ENCODE measurements around the gene SCYGR5.
"Not testable (repeated sequence)": the region's sequence is repeated elsewhere in the genome, so short reads cannot be mapped to it uniquely, and the experiment has no call there.

Gene SCYGR5

GRCh38 chr2:227666631-227667170 is at the start of gene SCYGR5:
Gene SCYGR5 (plus strand): TSS chr2:227666804. CDS start chr2:227666804, 0 bp downstream.
- H3K36me3 Mint-ChIP-seq (ENCODE audit: low read depth); H3K4me3 Mint-ChIP-seq; H3K9me3 Mint-ChIP-seq; H3K4me1 Mint-ChIP-seq (ENCODE audit: low read depth); H3K27me3 Mint-ChIP-seq (ENCODE audit: low read depth); H3K27ac Mint-ChIP-seq: not testable (repeated sequence)

- Mint-ChIP-seq H3K9me3 (no peaks in the 10 kb centered on the region), H3K36me3 (ENCODE audit: low read depth) (no peaks in the 10 kb centered on the region), H3K27ac (no peak within 1 kb of the TSS), H3K4me3 (no peak within 1 kb of the TSS), H3K27me3 (ENCODE audit: low read depth) (peaks cover 10% of the 10 kb centered on the region), H3K4me1 (ENCODE audit: low read depth) (no peaks in the 10 kb centered on the region)
Observed at GRCh38 chr2:227617316-227618230, 49.0 kb upstream of the SCYGR5 start, which contains the start of gene SCYGR4. Gene SCYGR4 (plus strand): TSS chr2:227617498. CDS start chr2:227617498, 0 bp downstream.

- H3K9me3 Mint-ChIP-seq = no peaks in the 10 kb centered on the region
Observed at GRCh38 chr2:227623226-227623625, 43.4 kb upstream of the SCYGR5 start.

GRCh38 chr2:227625420-227625819 is 41.2 kb upstream of the SCYGR5 start:
- Mint-ChIP-seq H3K4me3 (no peak overlapping the region), H3K36me3 (ENCODE audit: low read depth) (no peaks in the 10 kb centered on the region), H3K9me3 (no peaks in the 10 kb centered on the region), H3K27me3 (ENCODE audit: low read depth) (peaks cover 17% of the 10 kb centered on the region), H3K4me1 (ENCODE audit: low read depth) (no peaks in the 10 kb centered on the region), H3K27ac (no peak overlapping the region)

More at GRCh38 chr2:227623226-227623625, 43.4 kb upstream of the SCYGR5 start:
- H3K4me3 Mint-ChIP-seq = no peak overlapping the region
- H3K27ac Mint-ChIP-seq = no peak overlapping the region
- no peaks in the 10 kb centered on the region for H3K4me1 Mint-ChIP-seq (ENCODE audit: low read depth)
- H3K27me3 Mint-ChIP-seq (ENCODE audit: low read depth) = peaks cover 13% of the 10 kb centered on the region
- H3K36me3 Mint-ChIP-seq (ENCODE audit: low read depth) = no peaks in the 10 kb centered on the region

- no peak overlapping the region for H3K4me3 Mint-ChIP-seq
- H3K4me1 Mint-ChIP-seq (ENCODE audit: low read depth) = no peaks in the 10 kb centered on the region
- no peaks in the 10 kb centered on the region for H3K9me3 Mint-ChIP-seq
- H3K27me3 Mint-ChIP-seq (ENCODE audit: low read depth) = peaks cover 29% of the 10 kb centered on the region
- H3K27ac Mint-ChIP-seq = no peak overlapping the region
- H3K36me3 Mint-ChIP-seq (ENCODE audit: low read depth) = no peaks in the 10 kb centered on the region
Observed at GRCh38 chr2:227626580-227627151, 39.9 kb upstream of the SCYGR5 start.

- H3K36me3 Mint-ChIP-seq (ENCODE audit: low read depth) = no peaks in the 10 kb centered on the region
- no peaks in the 10 kb centered on the region for H3K4me1 Mint-ChIP-seq (ENCODE audit: low read depth)
- H3K9me3 Mint-ChIP-seq = no peaks in the 10 kb centered on the region
- H3K27me3 Mint-ChIP-seq (ENCODE audit: low read depth) = peaks cover 33% of the 10 kb centered on the region
- H3K27ac Mint-ChIP-seq = no peak overlapping the region
- H3K4me3 Mint-ChIP-seq = no peak overlapping the region
Observed at GRCh38 chr2:227627769-227628168, 38.8 kb upstream of the SCYGR5 start.

- no peaks in the 10 kb centered on the region for H3K36me3 Mint-ChIP-seq (ENCODE audit: low read depth)
- H3K4me1 Mint-ChIP-seq (ENCODE audit: low read depth) = no peaks in the 10 kb centered on the region
- peaks cover 29% of the 10 kb centered on the region for H3K27me3 Mint-ChIP-seq (ENCODE audit: low read depth)
- no peak overlapping the region for H3K4me3 Mint-ChIP-seq
- no peaks in the 10 kb centered on the region for H3K9me3 Mint-ChIP-seq
- no peak overlapping the region for H3K27ac Mint-ChIP-seq
Observed at GRCh38 chr2:227629435-227629834, 37.2 kb upstream of the SCYGR5 start.

GRCh38 chr2:227630322-227630721 is 36.3 kb upstream of the SCYGR5 start:
- H3K4me1 Mint-ChIP-seq (ENCODE audit: low read depth) = no peaks in the 10 kb centered on the region
- H3K36me3 Mint-ChIP-seq (ENCODE audit: low read depth) = no peaks in the 10 kb centered on the region
- no peaks in the 10 kb centered on the region for H3K9me3 Mint-ChIP-seq
- no peak overlapping the region for H3K4me3 Mint-ChIP-seq
- H3K27me3 Mint-ChIP-seq (ENCODE audit: low read depth) = peaks cover 29% of the 10 kb centered on the region
- H3K27ac Mint-ChIP-seq = no peak overlapping the region

- no peak overlapping the region for H3K4me3 Mint-ChIP-seq
- H3K27me3 Mint-ChIP-seq (ENCODE audit: low read depth) = peaks cover 23% of the 10 kb centered on the region
- no peak overlapping the region for H3K27ac Mint-ChIP-seq
- H3K9me3 Mint-ChIP-seq = no peaks in the 10 kb centered on the region
- H3K36me3 Mint-ChIP-seq (ENCODE audit: low read depth) = no peaks in the 10 kb centered on the region
- no peaks in the 10 kb centered on the region for H3K4me1 Mint-ChIP-seq (ENCODE audit: low read depth)
Observed at GRCh38 chr2:227632827-227633226, 33.8 kb upstream of the SCYGR5 start.

- no peaks in the 10 kb centered on the region for H3K4me1 Mint-ChIP-seq (ENCODE audit: low read depth)
- H3K27me3 Mint-ChIP-seq (ENCODE audit: low read depth) = peaks cover 23% of the 10 kb centered on the region
- H3K9me3 Mint-ChIP-seq = no peaks in the 10 kb centered on the region
- H3K36me3 Mint-ChIP-seq (ENCODE audit: low read depth) = no peaks in the 10 kb centered on the region
- H3K4me3 Mint-ChIP-seq = no peak overlapping the region
- no peak overlapping the region for H3K27ac Mint-ChIP-seq
Observed at GRCh38 chr2:227634201-227634600, 32.4 kb upstream of the SCYGR5 start.

GRCh38 chr2:227642656-227643055 is 23.9 kb upstream of the SCYGR5 start:
- Mint-ChIP-seq H3K27ac (no peak overlapping the region), H3K27me3 (ENCODE audit: low read depth) (peaks cover 6% of the 10 kb centered on the region), H3K4me1 (ENCODE audit: low read depth) (no peaks in the 10 kb centered on the region), H3K36me3 (ENCODE audit: low read depth) (no peaks in the 10 kb centered on the region), H3K9me3 (no peaks in the 10 kb centered on the region), H3K4me3 (no peak overlapping the region)

GRCh38 chr2:227643990-227644551 is 22.5 kb upstream of the SCYGR5 start:
- no peaks in the 10 kb centered on the region for H3K36me3 Mint-ChIP-seq (ENCODE audit: low read depth)
- H3K9me3 Mint-ChIP-seq = no peaks in the 10 kb centered on the region
- H3K4me3 Mint-ChIP-seq = no peak overlapping the region
- peaks cover 6% of the 10 kb centered on the region for H3K27me3 Mint-ChIP-seq (ENCODE audit: low read depth)
- H3K27ac Mint-ChIP-seq = no peak overlapping the region
- H3K4me1 Mint-ChIP-seq (ENCODE audit: low read depth) = no peaks in the 10 kb centered on the region

GRCh38 chr2:227653419-227653818 is 13.2 kb upstream of the SCYGR5 start:
- no peaks in the 10 kb centered on the region for H3K4me1 Mint-ChIP-seq (ENCODE audit: low read depth)
- no peak overlapping the region for H3K27ac Mint-ChIP-seq
- H3K27me3 Mint-ChIP-seq (ENCODE audit: low read depth) = peaks cover 5% of the 10 kb centered on the region
- H3K4me3 Mint-ChIP-seq = no peak overlapping the region
- H3K36me3 Mint-ChIP-seq (ENCODE audit: low read depth) = no peaks in the 10 kb centered on the region
- no peaks in the 10 kb centered on the region for H3K9me3 Mint-ChIP-seq

- Mint-ChIP-seq H3K27ac (no peak overlapping the region), H3K9me3 (no peaks in the 10 kb centered on the region), H3K27me3 (ENCODE audit: low read depth) (peaks cover 5% of the 10 kb centered on the region), H3K4me3 (no peak overlapping the region), H3K36me3 (ENCODE audit: low read depth) (no peaks in the 10 kb centered on the region), H3K4me1 (ENCODE audit: low read depth) (no peaks in the 10 kb centered on the region)
Observed at GRCh38 chr2:227654426-227654825, 12.2 kb upstream of the SCYGR5 start.

Data from T-helper 1 cell treated with Interleukin-12 subunit alpha and Interleukin-12 subunit beta and Interleukin-4 antibody, amounts not matched to agents 30 μg/mL and 1 μg/mL, for 36 hours (primary cell).